WTC11 (cell line): ENCODE data around the gene LOXL1. TPM values are rescaled to one million over a fixed set of nuclear protein-coding genes. Genes with fewer than 3 reads are reported as not detected.

Experiments used
- ATAC-seq: fragments of 200-7000 bp; cut with Tn5 transposase; 2 replicates; pipeline ENCODE4 v1.10.0; 2021; ENCODE audit warnings: mild to moderate bottlenecking, moderate library complexity
- CTCF ChIA-PET: fragments of 300-600 bp; sonication (Branson Sonifier 250); formaldehyde crosslinking; loops from one replicate; lab custom pipeline; 2021; ENCODE audit warnings: antibody characterized with exemption; lab: Charles Lee
- POLR2A ChIA-PET: fragments of 350-600 bp; sonication (Branson Sonifier 250); formaldehyde crosslinking; loops from one replicate; lab custom pipeline; 2021; ENCODE audit warnings: antibody characterized with exemption; lab: Charles Lee
- DNase-seq: peaks from one replicate; pipeline ENCODE4 v3.0.0; 2021; ENCODE audit warnings: low spot score
- H3K27ac Mint-ChIP-seq: 2 replicates; pipeline ENCODE4 v1.8.0; 2021; ENCODE audit warnings: mixed read lengths
- H3K27me3 Mint-ChIP-seq: 2 replicates; pipeline ENCODE4 v1.8.0; 2021; ENCODE audit warnings: low read depth, mild to moderate bottlenecking, moderate library complexity, mixed read lengths
- H3K36me3 Mint-ChIP-seq: 2 replicates; pipeline ENCODE4 v1.8.0; 2021; ENCODE audit warnings: mixed read lengths
- H3K4me1 Mint-ChIP-seq: 2 replicates; pipeline ENCODE4 v1.8.0; 2022; ENCODE audit warnings: mixed read lengths
- H3K4me3 Mint-ChIP-seq: 2 replicates; pipeline ENCODE4 v1.8.0; 2021; ENCODE audit warnings: mild to moderate bottlenecking, moderate library complexity, mixed read lengths
- H3K9me3 Mint-ChIP-seq: 2 replicates; pipeline ENCODE4 v1.8.0; 2021; ENCODE audit warnings: mixed read lengths
- ETV6 ChIP-seq: sonication (generic); formaldehyde crosslinking; IDR thresholded peaks from 2 replicates; pipeline ENCODE4 v1.8.1; 2022; ENCODE audit warnings: mild to moderate bottlenecking, missing genetic modification reagents
- MYBL2 ChIP-seq: sonication (generic); formaldehyde crosslinking; IDR thresholded peaks from 2 replicates; pipeline ENCODE4 v1.8.1; 2023; ENCODE audit warnings: mild to moderate bottlenecking, moderate library complexity, missing genetic modification reagents
- NR2C2 ChIP-seq: sonication (generic); formaldehyde crosslinking; IDR thresholded peaks from 2 replicates; pipeline ENCODE4 v1.8.0; 2022; ENCODE audit warnings: mild to moderate bottlenecking, missing genetic modification reagents
- ZNF396 ChIP-seq: fragments of 250-450 bp; sonication (Bioruptor Pico); IDR thresholded peaks from 2 replicates; pipeline ENCODE4 v1.8.0; 2021; ENCODE audit warnings: mild to moderate bottlenecking, moderate library complexity, borderline replicate concordance
- ZNF671 ChIP-seq: fragments of 250-450 bp; sonication (Bioruptor Pico); IDR thresholded peaks from 2 replicates; pipeline ENCODE4 v1.8.0; 2021; ENCODE audit warnings: mild to moderate bottlenecking
- total RNA-seq: library from RNA; stranded (reverse); gene quantifications from 3 replicates; pipeline ENCODE4 v1.2.3, GENCODE V29; 2021
- TF ChIP-seq, protein P1 (sequence below): sonication (generic); formaldehyde crosslinking; IDR thresholded peaks from 2 replicates; pipeline ENCODE4 v1.8.0; 2022; ENCODE audit warnings: mild to moderate bottlenecking, missing genetic modification reagents
- TF ChIP-seq, protein P2 (sequence below): fragments of 250-450 bp; sonication (Bioruptor Pico); IDR thresholded peaks from 2 replicates; pipeline ENCODE4 v1.9.0; 2021; ENCODE audit warnings: moderate library complexity, mild to moderate bottlenecking, inconsistent platforms, borderline replicate concordance
- TF ChIP-seq, protein P3 (sequence below): sonication (generic); formaldehyde crosslinking; IDR thresholded peaks from 2 replicates; pipeline ENCODE4 v1.8.1; 2023; ENCODE audit warnings: mild to moderate bottlenecking, moderate library complexity, missing genetic modification reagents
- TF ChIP-seq, protein P4 (sequence below): fragments of 250-450 bp; sonication (Bioruptor Pico); IDR thresholded peaks from 2 replicates; pipeline ENCODE4 v1.9.0; 2021; ENCODE audit warnings: mild to moderate bottlenecking, borderline replicate concordance
- TF ChIP-seq, protein P5 (sequence below): sonication (generic); formaldehyde crosslinking; IDR thresholded peaks from 2 replicates; pipeline ENCODE4 v1.8.1; 2023; ENCODE audit warnings: mild to moderate bottlenecking, missing genetic modification reagents
- TF ChIP-seq, protein P6 (sequence below): sonication (generic); formaldehyde crosslinking; IDR thresholded peaks from 2 replicates; pipeline ENCODE4 v1.8.1; 2022; ENCODE audit warnings: low read depth, mild to moderate bottlenecking, moderate library complexity, missing genetic modification reagents, borderline replicate concordance
- TF ChIP-seq, protein P7 (sequence below): sonication (generic); formaldehyde crosslinking; IDR thresholded peaks from 2 replicates; pipeline ENCODE4 v1.8.1; 2022; ENCODE audit warnings: mild to moderate bottlenecking, missing genetic modification reagents, moderate library complexity, borderline replicate concordance

The LOXL1 gene
- total RNA-seq, 1 experiment from 2014 or later = 10.6 TPM

DNA sequence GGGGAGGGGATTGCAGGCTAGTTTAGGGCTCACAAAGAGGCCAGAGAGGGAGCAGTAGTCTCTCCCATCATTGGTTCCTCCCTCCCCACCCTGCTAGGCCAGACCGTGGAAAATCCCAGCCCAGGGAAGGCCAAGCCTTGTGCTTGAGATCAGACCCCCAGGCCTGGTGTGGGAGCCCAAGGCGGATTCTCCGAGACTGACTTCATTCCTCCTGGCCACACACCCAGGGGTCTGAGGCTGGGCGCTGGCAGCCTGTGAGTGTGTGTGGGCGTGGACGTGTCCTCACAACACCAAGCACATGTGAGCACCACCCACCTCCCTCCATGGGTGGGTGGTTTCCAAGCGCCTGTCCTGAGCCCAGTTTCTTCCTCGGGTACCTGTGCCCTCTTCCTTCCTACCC, 4.1 kb downstream of the LOXL1 start:
- Mint-ChIP-seq H3K9me3 (no peaks in the 10 kb centered on the region), H3K4me3 (no peak overlapping the region), H3K27me3 (peaks cover 7% of the 10 kb centered on the region), H3K27ac (no peak overlapping the region), H3K4me1 (peaks cover 23% of the 10 kb centered on the region), H3K36me3 (no peaks in the 10 kb centered on the region)
- POLR2A ChIA-PET = no interaction called here
- ATAC-seq (no peak), DNase-seq (no peak)
- CTCF ChIA-PET = no interaction called here
- TF ChIP-seq ETV6 (no peak), ZNF671 (CRISPR knock-in tag) (no peak), NR2C2 (CRISPR knock-in tag) (no peak), MYBL2 (CRISPR knock-in tag) (no peak)
- TF ChIP-seq, protein P1, sequence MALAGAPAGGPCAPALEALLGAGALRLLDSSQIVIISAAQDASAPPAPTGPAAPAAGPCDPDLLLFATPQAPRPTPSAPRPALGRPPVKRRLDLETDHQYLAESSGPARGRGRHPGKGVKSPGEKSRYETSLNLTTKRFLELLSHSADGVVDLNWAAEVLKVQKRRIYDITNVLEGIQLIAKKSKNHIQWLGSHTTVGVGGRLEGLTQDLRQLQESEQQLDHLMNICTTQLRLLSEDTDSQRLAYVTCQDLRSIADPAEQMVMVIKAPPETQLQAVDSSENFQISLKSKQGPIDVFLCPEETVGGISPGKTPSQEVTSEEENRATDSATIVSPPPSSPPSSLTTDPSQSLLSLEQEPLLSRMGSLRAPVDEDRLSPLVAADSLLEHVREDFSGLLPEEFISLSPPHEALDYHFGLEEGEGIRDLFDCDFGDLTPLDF = no peak
- TF ChIP-seq, protein P2, sequence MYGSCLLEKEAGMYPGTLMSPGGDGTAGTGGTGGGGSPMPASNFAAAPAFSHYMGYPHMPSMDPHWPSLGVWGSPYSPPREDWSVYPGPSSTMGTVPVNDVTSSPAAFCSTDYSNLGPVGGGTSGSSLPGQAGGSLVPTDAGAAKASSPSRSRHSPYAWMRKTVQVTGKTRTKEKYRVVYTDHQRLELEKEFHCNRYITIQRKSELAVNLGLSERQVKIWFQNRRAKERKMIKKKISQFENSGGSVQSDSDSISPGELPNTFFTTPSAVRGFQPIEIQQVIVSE = no peak
- TF ChIP-seq, protein P3, sequence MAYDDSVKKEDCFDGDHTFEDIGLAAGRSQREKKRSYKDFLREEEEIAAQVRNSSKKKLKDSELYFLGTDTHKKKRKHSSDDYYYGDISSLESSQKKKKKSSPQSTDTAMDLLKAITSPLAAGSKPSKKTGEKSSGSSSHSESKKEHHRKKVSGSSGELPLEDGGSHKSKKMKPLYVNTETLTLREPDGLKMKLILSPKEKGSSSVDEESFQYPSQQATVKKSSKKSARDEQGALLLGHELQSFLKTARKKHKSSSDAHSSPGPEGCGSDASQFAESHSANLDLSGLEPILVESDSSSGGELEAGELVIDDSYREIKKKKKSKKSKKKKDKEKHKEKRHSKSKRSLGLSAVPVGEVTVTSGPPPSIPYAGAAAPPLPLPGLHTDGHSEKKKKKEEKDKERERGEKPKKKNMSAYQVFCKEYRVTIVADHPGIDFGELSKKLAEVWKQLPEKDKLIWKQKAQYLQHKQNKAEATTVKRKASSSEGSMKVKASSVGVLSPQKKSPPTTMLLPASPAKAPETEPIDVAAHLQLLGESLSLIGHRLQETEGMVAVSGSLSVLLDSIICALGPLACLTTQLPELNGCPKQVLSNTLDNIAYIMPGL = no peak
- TF ChIP-seq, protein P4, sequence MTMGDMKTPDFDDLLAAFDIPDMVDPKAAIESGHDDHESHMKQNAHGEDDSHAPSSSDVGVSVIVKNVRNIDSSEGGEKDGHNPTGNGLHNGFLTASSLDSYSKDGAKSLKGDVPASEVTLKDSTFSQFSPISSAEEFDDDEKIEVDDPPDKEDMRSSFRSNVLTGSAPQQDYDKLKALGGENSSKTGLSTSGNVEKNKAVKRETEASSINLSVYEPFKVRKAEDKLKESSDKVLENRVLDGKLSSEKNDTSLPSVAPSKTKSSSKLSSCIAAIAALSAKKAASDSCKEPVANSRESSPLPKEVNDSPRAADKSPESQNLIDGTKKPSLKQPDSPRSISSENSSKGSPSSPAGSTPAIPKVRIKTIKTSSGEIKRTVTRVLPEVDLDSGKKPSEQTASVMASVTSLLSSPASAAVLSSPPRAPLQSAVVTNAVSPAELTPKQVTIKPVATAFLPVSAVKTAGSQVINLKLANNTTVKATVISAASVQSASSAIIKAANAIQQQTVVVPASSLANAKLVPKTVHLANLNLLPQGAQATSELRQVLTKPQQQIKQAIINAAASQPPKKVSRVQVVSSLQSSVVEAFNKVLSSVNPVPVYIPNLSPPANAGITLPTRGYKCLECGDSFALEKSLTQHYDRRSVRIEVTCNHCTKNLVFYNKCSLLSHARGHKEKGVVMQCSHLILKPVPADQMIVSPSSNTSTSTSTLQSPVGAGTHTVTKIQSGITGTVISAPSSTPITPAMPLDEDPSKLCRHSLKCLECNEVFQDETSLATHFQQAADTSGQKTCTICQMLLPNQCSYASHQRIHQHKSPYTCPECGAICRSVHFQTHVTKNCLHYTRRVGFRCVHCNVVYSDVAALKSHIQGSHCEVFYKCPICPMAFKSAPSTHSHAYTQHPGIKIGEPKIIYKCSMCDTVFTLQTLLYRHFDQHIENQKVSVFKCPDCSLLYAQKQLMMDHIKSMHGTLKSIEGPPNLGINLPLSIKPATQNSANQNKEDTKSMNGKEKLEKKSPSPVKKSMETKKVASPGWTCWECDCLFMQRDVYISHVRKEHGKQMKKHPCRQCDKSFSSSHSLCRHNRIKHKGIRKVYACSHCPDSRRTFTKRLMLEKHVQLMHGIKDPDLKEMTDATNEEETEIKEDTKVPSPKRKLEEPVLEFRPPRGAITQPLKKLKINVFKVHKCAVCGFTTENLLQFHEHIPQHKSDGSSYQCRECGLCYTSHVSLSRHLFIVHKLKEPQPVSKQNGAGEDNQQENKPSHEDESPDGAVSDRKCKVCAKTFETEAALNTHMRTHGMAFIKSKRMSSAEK (CRISPR knock-in tag) = no peak

DNA sequence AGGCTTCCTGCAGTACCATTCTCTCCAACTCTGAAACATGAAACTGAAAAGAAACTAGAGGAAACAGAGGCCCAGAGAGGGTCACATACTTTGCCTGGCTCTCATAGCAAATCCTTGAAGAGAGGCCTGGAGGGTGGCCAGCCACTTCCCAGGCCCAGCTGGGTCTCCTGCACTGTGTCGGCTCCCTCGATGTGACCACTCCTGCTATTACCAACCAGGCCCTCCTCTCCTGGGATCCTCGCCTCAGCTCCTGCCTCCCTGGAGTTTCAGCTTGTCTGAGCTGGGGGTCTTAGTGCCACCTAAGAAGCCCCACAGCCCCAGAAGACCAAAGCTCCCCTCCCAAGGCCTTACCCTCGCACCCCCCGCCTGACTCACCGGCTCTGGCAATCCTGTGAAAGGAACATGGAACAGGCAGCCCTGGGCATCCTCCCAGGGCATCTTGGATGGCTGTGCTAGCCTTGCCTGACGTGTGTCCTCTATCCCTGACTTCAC, 4.6 kb downstream of the LOXL1 start:
- Mint-ChIP-seq H3K36me3 (no peaks in the 10 kb centered on the region), H3K27me3 (peaks cover 2% of the 10 kb centered on the region; the same call in 1 of the 2 replicates), H3K4me1 (peaks cover 21% of the 10 kb centered on the region), H3K27ac (no peak overlapping the region), H3K9me3 (no peaks in the 10 kb centered on the region), H3K4me3 (no peak overlapping the region)
- DNase-seq (no peak), ATAC-seq (no peak)
- ChIA-PET POLR2A (no interaction called here), CTCF (no interaction called here)
- TF ChIP-seq ZNF396 (CRISPR knock-in tag) (no peak), MYBL2 (CRISPR knock-in tag) (no peak)
- TF ChIP-seq, protein P5, sequence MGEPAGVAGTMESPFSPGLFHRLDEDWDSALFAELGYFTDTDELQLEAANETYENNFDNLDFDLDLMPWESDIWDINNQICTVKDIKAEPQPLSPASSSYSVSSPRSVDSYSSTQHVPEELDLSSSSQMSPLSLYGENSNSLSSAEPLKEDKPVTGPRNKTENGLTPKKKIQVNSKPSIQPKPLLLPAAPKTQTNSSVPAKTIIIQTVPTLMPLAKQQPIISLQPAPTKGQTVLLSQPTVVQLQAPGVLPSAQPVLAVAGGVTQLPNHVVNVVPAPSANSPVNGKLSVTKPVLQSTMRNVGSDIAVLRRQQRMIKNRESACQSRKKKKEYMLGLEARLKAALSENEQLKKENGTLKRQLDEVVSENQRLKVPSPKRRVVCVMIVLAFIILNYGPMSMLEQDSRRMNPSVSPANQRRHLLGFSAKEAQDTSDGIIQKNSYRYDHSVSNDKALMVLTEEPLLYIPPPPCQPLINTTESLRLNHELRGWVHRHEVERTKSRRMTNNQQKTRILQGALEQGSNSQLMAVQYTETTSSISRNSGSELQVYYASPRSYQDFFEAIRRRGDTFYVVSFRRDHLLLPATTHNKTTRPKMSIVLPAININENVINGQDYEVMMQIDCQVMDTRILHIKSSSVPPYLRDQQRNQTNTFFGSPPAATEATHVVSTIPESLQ = no peak
- TF ChIP-seq, protein P6, sequence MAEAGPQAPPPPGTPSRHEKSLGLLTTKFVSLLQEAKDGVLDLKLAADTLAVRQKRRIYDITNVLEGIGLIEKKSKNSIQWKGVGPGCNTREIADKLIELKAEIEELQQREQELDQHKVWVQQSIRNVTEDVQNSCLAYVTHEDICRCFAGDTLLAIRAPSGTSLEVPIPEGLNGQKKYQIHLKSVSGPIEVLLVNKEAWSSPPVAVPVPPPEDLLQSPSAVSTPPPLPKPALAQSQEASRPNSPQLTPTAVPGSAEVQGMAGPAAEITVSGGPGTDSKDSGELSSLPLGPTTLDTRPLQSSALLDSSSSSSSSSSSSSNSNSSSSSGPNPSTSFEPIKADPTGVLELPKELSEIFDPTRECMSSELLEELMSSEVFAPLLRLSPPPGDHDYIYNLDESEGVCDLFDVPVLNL = no peak
- TF ChIP-seq, protein P7, sequence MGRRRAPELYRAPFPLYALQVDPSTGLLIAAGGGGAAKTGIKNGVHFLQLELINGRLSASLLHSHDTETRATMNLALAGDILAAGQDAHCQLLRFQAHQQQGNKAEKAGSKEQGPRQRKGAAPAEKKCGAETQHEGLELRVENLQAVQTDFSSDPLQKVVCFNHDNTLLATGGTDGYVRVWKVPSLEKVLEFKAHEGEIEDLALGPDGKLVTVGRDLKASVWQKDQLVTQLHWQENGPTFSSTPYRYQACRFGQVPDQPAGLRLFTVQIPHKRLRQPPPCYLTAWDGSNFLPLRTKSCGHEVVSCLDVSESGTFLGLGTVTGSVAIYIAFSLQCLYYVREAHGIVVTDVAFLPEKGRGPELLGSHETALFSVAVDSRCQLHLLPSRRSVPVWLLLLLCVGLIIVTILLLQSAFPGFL (CRISPR knock-in tag) = no peak
